ENCODE data around the gene BCAT1.
"Not testable (repeated sequence)": the region's sequence is repeated elsewhere in the genome, so short reads cannot be mapped to it uniquely, and the experiment has no call there.

BCAT1 gene

GRCh38 chr12:24948757-24949722 is at the start of gene BCAT1:
Gene BCAT1 (minus strand): TSS chr12:24949101. CDS start chr12:24948932, 169 bp downstream.
- no peak for DNase-seq

GRCh38 chr12:24997970-24998582 is 49.2 kb upstream of the BCAT1 start:
- no peak for DNase-seq

GRCh38 chr12:24997496-24997895 is 48.6 kb upstream of the BCAT1 start:
- no peak for DNase-seq

- no peak for DNase-seq
Observed at GRCh38 chr12:24996820-24997219, 47.9 kb upstream of the BCAT1 start.

- DNase-seq: no peak
Observed at GRCh38 chr12:24996102-24996797, 47.3 kb upstream of the BCAT1 start.

- DNase-seq: no peak
Observed at GRCh38 chr12:24993793-24994192, 44.9 kb upstream of the BCAT1 start.

- DNase-seq: peak; percentile 13
Observed at GRCh38 chr12:24991209-24992049, 42.5 kb upstream of the BCAT1 start.

GRCh38 chr12:24989216-24989615 is 40.3 kb upstream of the BCAT1 start:
- DNase-seq: no peak

- no peak for DNase-seq
Observed at GRCh38 chr12:24982250-24982649, 33.3 kb upstream of the BCAT1 start.

GRCh38 chr12:24979976-24980730 is 31.3 kb upstream of the BCAT1 start:
- DNase-seq: no peak

- DNase-seq: no peak
Observed at GRCh38 chr12:24979329-24979728, 30.4 kb upstream of the BCAT1 start.

GRCh38 chr12:24977711-24978110 is 28.8 kb upstream of the BCAT1 start:
- no peak for DNase-seq

GRCh38 chr12:24977060-24977459 is 28.2 kb upstream of the BCAT1 start:
- DNase-seq: no peak

GRCh38 chr12:24975425-24975824 is 26.5 kb upstream of the BCAT1 start:
- no peak for DNase-seq

GRCh38 chr12:24974216-24974615 is 25.3 kb upstream of the BCAT1 start:
- no peak for DNase-seq

- no peak for DNase-seq
Observed at GRCh38 chr12:24972078-24972477, 23.2 kb upstream of the BCAT1 start.

- DNase-seq: no peak
Observed at GRCh38 chr12:24970177-24970576, 21.3 kb upstream of the BCAT1 start.

GRCh38 chr12:24966951-24967564 is 18.2 kb upstream of the BCAT1 start:
- no peak for DNase-seq

GRCh38 chr12:24964342-24964741 is 15.4 kb upstream of the BCAT1 start:
- no peak for DNase-seq

GRCh38 chr12:24960222-24960855 is 11.4 kb upstream of the BCAT1 start:
- no peak for DNase-seq

GRCh38 chr12:24956351-24956750 is 7.5 kb upstream of the BCAT1 start:
- not testable (repeated sequence) for DNase-seq
